Loucy (cell line): ENCODE measurements around the gene TFPI.

ENCODE experiments used
- EZH2phosphoT487 ChIP-seq: fragments of 200-600 bp; IDR thresholded peaks from 2 replicates; pipeline ENCODE4 v1.6.1; 2018; ENCODE audit warnings: antibody characterized with exemption, mild to moderate bottlenecking, moderate library complexity, borderline replicate concordance
- TF ChIP-seq, protein P1 (sequence below): fragments of 200-600 bp; sonication (generic); conservative IDR thresholded peaks from 2 replicates; pipeline ENCODE4 v1.5.1; 2014; ENCODE audit warnings: mild to moderate bottlenecking, antibody characterized with exemption, low read length

DNA sequence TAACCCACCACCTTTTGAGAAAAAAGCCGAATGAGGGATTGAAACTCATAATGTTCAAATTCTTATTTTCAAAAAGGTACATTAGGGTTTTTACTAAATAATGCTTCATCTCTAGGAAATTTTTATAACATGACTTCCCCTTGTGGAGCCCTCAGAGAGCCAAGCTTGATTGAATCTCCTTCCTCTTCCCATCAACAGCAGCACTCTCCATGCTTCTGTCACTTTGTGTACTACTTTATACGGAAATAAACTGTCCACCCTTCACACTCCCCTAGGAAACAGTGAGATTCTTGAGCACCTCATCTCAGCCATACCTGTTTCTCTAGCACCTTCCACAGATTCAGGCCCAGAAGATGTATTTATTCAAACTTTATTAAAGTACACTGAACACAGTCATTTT lies 51.8 kb downstream of the TFPI start:
- TF ChIP-seq, protein P1, sequence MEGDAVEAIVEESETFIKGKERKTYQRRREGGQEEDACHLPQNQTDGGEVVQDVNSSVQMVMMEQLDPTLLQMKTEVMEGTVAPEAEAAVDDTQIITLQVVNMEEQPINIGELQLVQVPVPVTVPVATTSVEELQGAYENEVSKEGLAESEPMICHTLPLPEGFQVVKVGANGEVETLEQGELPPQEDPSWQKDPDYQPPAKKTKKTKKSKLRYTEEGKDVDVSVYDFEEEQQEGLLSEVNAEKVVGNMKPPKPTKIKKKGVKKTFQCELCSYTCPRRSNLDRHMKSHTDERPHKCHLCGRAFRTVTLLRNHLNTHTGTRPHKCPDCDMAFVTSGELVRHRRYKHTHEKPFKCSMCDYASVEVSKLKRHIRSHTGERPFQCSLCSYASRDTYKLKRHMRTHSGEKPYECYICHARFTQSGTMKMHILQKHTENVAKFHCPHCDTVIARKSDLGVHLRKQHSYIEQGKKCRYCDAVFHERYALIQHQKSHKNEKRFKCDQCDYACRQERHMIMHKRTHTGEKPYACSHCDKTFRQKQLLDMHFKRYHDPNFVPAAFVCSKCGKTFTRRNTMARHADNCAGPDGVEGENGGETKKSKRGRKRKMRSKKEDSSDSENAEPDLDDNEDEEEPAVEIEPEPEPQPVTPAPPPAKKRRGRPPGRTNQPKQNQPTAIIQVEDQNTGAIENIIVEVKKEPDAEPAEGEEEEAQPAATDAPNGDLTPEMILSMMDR: no peak
- no peak for TF ChIP-seq EZH2phosphoT487
